T-helper 1 cell treated with Interleukin-12 subunit alpha and Interleukin-12 subunit beta and Interleukin-4 antibody, amounts not matched to agents 30 ng/mL and 1 ng/mL, for 36 hours (primary cell): Measurements from ENCODE around the gene TXNL4A. TPM values are rescaled to one million over a fixed set of nuclear protein-coding genes. Genes with fewer than 3 reads are reported as not detected.
"Not testable (repeated sequence)": the region's sequence is repeated elsewhere in the genome, so short reads cannot be mapped to it uniquely, and the experiment has no call there.

ENCODE experiments used
- intact Hi-C: fragments of 100-400 bp; cut with micrococcal nuclease; formaldehyde crosslinking; loops from one replicate; pipeline ENCODE4 v1.15.1; 2024
- total RNA-seq: library from RNA; stranded (reverse); gene quantifications from 2 replicates; pipeline ENCODE4 v1.2.3, GENCODE V29; 2022

Gene TXNL4A
- total RNA-seq, 1 donor from 2014 or later = 125 TPM

DNA sequence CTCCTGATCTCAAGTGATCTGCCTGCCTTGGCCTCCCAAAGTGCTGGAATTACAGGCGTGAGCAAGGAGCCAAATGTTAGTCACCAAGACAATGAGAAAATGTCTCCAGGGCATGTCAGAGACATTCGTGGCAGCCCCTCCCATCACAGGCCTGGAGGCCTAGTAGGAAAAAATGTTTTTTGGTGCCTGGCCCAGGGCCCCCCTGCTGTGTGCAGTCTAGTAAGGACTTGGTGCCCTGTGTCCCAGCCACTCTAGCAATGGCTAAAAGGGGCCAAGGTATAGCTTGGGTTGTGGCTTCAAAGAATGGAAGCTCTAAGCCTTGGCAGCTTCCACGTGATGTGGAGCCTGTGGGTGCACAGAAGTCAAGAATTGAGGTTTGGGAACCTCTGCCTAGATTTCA lies 12.5 kb upstream of the TXNL4A start:
- intact Hi-C loops = no loop called here

DNA sequence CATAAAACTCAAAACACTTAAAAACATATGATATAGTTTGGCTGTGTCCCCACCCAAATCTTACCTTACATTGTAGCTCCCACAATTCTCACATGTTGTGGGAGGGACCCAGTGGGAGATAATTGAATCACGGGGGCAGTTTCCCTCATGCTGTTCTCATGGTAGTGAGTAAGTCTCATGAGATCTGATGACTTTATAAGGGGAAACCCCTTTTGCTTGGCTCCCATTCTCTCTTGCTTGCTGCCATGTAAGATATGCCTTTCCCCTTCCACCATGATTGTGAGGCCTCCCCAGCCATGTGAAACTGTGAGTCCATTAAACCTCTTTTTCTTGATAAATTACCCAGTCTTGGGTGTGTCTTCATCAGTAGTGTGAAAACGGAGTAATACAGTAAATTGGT lies 11.3 kb upstream of the TXNL4A start:
- intact Hi-C loops = not testable (repeated sequence)

- intact Hi-C loops = no loop called here
Measured at GRCh38 chr18:79991494-79991893, 3.1 kb upstream of the TXNL4A start.

DNA sequence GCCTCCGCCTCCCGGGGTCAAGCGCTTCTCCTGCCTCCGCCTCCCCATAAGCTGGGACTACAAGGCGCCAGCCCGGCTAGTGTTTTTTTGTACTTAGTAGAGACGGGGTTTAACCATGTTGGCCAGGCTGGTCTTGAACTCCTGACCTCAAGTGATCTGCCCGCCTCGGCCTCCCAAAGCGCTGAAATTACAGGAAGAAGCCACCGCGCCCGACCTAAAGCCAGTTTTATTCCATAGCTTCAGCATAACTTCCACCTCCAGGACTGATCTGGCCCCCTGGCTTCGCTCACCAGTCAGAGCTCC lies 783 bp upstream of the TXNL4A start:
- intact Hi-C loops = loop anchor here (2.0 kb wide), 2 partner anchors 166 to 582 kb away; no protein-coding TSS in a partner anchor

DNA sequence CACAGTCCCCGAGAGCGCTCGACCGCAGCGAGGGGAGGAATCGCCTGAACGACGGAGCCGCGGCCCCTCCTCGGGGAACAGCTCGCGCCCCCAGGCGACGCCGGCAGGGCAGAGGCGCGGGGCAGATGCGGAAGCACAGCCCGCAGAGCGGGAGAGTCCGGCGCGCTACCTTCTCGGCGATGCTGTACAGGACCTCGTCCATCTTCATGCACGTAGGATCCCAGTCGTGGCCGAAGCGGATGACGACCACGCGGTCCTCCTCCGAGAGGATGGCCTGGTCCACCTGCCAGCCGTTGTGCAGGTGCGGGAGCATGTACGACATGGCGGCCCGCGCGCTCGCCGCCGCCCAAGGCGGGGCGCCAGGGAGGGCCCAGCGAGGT lies 302 bp downstream of the TXNL4A start:
- intact Hi-C loops = loop anchor here (1.0 to 2.0 kb wide), 9 partner anchors 23 to 919 kb away; partner anchors contain the start of genes ADNP2, ATP9B, CTDP1 and RBFA

DNA sequence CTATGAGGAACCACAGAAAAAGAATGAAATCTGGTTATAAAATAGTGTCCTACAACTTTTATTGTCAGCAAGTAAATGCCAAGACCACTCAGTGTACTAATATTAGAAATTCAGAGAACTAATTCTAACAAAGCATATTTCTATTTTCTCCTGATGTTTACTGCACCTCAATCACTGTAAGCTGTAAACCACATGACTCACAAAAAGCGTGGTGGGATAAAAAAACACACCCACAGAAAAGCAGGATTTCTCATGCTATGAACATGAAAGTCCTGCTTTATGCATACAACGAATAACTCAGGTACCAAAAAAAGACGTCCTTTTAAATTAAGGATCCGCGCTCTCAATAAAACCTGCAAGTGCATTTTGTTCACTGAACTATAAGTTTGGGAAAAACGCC lies 797 bp downstream of the TXNL4A start:
- intact Hi-C loops = no loop called here

DNA sequence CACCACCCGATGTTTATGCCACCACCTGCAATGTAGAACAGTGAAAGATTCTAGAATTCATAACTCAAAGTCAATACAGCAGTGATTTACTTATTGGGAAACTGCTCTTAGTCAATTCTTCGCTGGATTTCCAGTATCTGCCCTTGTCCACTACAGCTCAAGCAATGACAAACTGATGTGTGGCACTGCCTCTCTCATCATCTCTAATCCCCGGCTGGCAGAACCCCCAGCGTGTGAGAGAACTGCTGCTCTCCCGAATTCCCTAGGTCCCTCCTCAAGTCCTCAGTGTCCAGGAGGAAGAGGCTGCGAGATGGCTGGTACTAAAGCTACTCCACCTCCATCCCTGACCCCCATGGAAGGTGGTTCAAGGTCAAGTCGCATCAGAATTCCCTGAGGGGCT lies 1.6 kb downstream of the TXNL4A start:
- intact Hi-C loops = no loop called here

DNA sequence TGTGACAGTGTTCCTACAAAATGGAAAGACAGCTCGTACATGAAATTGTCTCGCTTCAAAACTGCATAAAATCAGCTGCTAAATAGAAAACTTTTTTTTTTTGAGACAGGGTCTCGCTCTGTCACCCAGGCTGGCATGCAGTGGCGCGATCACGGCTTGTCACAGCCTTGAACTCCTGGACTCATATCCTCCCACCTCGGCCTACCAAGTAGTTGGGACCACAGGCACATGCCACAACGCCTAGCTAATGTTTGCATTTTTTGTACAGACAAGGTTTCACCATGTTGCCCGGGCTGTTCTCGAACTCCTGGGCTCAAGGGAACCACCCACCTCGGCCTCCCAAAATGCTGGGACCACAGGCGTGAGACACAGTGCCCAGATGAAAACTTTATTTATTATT lies 3.2 kb downstream of the TXNL4A start:
- intact Hi-C loops = no loop called here

DNA sequence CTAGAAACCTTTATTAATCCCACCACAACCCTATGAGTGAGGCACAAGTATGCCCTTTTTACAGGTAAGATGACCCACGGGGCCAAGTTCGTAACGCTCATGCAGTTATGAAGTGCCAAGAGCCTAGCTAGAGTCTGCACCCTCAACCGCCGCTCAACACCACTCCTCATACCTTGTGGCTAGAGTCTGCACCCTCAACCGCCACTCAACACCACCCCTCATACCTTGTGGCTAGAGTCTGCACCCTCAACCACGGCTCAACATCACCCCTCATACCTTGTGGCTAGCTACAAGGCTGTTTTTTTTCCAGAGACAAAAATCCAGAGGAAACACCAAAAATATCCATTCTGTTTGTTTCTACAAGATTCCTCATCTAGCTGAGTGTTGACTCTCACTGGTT lies 4.6 kb downstream of the TXNL4A start:
- intact Hi-C loops = no loop called here

GRCh38 chr18:79983253-79983652 lies 5.1 kb downstream of the TXNL4A start:
- intact Hi-C loops = no loop called here

- intact Hi-C loops = no loop called here
Measured at GRCh38 chr18:79982736-79983135, 5.6 kb downstream of the TXNL4A start.

- intact Hi-C loops = no loop called here
Measured at GRCh38 chr18:79980585-79980984, 7.8 kb downstream of the TXNL4A start.

- intact Hi-C loops = no loop called here
Measured at GRCh38 chr18:79979843-79980242, 8.5 kb downstream of the TXNL4A start.

DNA sequence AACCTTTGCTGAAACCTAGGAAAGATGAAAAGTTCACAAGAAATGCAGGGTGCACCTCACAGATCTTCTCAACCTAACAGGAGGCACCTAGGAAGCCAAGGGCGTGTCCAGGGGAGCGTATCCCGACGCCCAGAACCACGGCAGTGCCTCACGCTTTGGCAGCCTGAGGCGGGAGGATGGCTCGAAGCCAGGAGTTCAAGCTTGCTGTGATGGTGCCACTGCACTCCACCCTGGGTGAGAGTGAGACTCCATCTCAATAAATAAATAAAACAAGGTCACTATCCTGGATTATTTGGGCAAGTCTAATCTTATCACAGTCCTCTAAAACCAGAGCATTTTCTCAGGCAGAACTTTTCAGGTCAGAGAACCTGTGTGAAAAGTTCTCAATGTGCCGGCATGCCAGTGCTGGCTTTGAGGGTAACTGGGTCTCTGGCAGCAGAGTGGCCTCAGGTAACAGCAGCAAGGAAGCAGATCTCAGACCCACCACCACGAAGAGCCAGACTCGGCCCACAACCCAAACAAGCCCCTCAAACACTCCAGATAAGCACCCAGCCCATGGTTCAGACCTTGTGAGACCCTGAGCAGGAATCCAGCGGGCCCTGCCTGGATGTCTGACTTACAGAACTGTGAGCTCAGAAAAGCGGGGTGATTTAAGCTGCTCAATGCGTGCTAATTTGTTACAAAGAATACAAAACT lies 12.2 kb downstream of the TXNL4A start:
- intact Hi-C loops = no loop called here

GRCh38 chr18:79975043-79975442 lies 13.3 kb downstream of the TXNL4A start:
- intact Hi-C loops = no loop called here

DNA sequence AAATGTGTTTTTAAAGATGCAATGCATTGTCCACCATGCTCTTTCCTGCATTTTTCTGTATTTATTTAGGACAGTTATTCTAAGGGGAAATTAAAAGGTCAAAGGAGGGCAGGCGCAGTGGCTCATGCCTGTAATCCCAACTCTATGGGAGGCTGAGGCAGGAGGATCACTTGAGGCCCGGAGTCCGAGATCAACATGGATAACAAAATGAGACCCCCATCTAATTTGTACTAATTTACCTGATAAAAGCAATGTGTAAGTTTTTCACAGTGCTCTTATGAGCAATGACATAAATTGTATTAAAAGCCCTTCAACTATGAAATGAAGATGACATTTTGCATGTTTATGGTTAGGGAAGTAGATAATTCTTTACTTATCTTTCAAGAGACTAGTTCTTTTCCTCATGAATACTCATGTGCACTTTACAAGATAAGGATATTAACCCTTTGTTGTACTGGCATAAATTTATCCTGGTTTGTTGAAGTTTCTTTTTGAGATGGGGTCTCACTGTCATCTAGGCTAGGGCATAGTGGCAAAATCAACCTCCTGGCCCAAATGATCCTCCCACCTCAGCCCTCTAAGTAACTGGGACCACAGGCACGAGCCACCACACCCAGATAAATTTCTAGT lies 14.2 kb downstream of the TXNL4A start:
- intact Hi-C loops = no loop called here

DNA sequence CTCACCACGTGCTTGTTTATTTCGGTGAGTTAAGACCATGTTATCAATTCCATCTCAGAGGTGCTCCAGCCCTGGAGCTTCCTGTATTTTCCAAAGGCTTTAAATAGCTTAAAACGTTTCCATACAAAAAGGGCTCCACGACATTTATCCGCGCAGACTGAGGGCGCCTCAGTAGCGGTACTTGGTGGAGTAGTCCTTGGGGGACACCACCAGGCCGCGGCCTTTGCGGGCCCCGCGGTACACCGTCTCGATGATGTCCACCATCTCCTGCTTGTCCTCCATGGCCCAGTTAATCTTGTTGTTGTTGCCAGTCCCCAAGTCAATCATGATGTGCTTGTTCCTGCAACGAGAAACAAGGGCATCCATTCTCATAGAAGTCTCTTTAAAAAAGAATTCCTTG lies 14.8 kb downstream of the TXNL4A start:
- intact Hi-C loops = no loop called here

- intact Hi-C loops = no loop called here
Measured at GRCh38 chr18:79972720-79973119, 15.6 kb downstream of the TXNL4A start.

GRCh38 chr18:79971986-79972385 lies 16.4 kb downstream of the TXNL4A start:
- intact Hi-C loops = no loop called here

DNA sequence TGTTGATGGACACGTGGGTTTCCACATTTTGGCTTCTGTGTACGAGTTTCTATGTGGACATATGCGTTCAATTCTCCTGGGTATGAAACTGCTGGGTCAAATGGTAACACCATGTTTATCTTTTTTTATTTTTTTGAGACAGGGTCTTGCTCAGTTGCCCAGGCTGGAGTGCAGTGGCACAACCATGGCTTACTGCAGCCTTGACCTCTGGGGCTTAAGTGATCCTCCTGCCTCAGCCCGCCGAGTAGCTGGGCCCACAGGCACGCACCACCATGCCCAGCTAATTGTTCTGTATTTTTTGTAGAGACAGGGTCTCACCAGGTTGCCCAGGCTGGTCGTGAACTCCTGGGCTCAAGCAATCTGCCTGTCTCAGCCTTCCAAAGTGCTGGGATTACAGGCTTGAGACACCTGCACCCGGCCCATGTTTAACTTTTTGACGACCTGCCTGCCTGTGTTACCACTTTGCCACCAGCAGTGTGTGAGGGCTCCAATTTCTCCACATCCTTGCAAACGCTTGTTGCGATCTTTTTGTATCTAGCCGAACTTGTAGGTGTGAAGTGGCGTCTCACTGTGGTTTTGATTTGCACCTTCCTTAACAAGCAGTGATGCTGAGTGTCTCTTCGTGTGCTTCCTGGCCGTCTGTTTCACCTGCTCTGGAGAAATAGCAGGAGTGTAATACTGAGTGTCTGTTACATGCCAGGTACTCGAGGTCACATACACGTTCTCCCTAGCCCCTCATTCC lies 17.0 kb downstream of the TXNL4A start:
- intact Hi-C loops = no loop called here

GRCh38 chr18:79970419-79971133 lies 17.8 kb downstream of the TXNL4A start:
- intact Hi-C loops = no loop called here
